Vagina (tissue), 2 donors: ENCODE results near the gene CCT5. TPM values are rescaled to one million over a fixed set of nuclear protein-coding genes. Genes with fewer than 3 reads are reported as not detected.

Experiments
- DNase-seq, 2 donors: peaks; one replicate each; pipeline ENCODE4 v3.0.0-alpha.2; 2017; ENCODE audit errors: extremely low spot score in 2 of 2
- H3K27ac ChIP-seq: fragments of 200-600 bp; sonication (generic); one replicate; pipeline ENCODE4 v1.5.1; 2019
- H3K27me3 ChIP-seq: fragments of 200-600 bp; sonication (generic); one replicate; pipeline ENCODE4 v1.5.1; 2019
- H3K36me3 ChIP-seq, 2 donors: fragments of 200-600 bp; sonication (generic); one replicate each; pipeline ENCODE4 v1.5.1; 2017 to 2019
- H3K4me1 ChIP-seq: fragments of 200-600 bp; sonication (generic); one replicate; pipeline ENCODE4 v1.5.1; 2019
- H3K4me3 ChIP-seq, 2 donors: fragments of 200-600 bp; sonication (generic); 1 replicate in 1 of 2; 2 replicates in 1 of 2; pipeline ENCODE4 v1.5.1; 2016 to 2019
- H3K9me3 ChIP-seq: fragments of 200-600 bp; sonication (generic); one replicate; pipeline ENCODE4 v1.5.1; 2019
- POLR2A ChIP-seq, 2 donors: fragments of 450-650 bp; IDR thresholded peaks; one replicate each; pipeline ENCODE4 v1.6.1; 2017; ENCODE audit warnings: antibody characterized with exemption in 2 of 2, mild to moderate bottlenecking in 2 of 2, moderate library complexity in 2 of 2
- POLR2AphosphoS5 ChIP-seq, 2 donors: sonication (generic); formaldehyde crosslinking; IDR thresholded peaks; one replicate each; pipeline ENCODE4 v1.9.0; 2017; ENCODE audit warnings: antibody characterized with exemption in 2 of 2, mild to moderate bottlenecking in 2 of 2, low read depth in 1 of 2; ENCODE audit not compliant: insufficient read depth in 1 of 2
- intact Hi-C: fragments of 100-400 bp; cut with DNase I; formaldehyde crosslinking; loops from one replicate; pipeline ENCODE4 v1.15.1; 2023
- total RNA-seq: library from RNA; depleted of rRNA; stranded (reverse); fragments of >200 nt; gene quantifications from one replicate; pipeline ENCODE4 v1.2.3, GENCODE V29; 2016
- TF ChIP-seq, protein P1 (sequence below), 3 experiments: fragments of 450-650 bp in 2 of 3; fragments of 200-600 bp in 1 of 3; sonication (generic) in 1 of 3; IDR thresholded peaks; one replicate each; pipeline ENCODE4 v1.5.1; 2017 to 2019; ENCODE audit warnings: antibody characterized with exemption in 3 of 3, mild to moderate bottlenecking in 2 of 3, moderate library complexity in 2 of 3

Gene CCT5
- total RNA-seq, result 83.2 TPM

DNA sequence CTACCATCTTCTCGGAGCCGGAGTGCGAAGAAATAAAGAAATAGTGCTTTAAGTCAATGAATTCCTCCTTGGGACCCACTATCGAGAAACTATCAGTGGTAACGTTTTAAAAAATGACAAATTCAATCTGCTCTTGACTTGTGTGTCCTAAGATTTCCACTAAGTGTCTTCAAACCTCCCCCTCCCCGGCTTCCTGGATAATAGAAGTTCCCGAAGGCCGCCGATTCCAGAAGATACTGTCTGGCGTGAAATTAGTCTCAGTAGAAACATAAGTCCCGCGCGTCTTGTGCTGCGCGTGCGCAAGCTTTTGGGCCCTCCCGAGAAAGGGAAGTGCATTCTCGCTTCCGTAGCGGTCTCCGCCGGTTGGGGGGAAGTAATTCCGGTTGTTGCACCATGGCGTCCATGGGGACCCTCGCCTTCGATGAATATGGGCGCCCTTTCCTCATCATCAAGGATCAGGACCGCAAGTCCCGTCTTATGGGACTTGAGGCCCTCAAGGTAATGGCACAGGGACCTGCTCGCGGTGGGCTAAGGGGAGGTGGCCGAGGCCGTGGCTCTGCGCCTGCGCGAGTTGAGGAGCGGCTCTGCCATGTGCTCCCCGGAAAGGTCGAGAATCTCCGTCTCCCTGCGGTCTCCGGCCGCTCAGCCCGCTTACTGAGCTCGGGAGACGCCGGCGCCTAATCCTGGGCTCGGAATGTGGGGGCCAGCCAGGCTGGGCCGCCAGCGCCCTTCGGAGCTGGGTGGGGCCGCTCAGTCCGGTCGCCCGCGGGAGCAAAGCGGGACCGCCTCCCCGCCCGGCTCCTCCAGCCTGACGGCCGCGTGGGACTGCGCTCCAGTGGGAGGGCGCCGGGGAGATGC lies at the start of gene CCT5:
CCT5 (plus strand) TSS at position 333 of the 858 bp plus-strand sequence; CDS start at position 394, 61 bp downstream.
- TF ChIP-seq POLR2AphosphoS5 (IDR thresholded peaks at IDR 0.05; ENCODE audit: insufficient read depth in 1 of 2, low read depth in 1 of 2), result peak; percentile 87 to 96
- TF ChIP-seq POLR2A (IDR thresholded peaks at IDR 0.05), result peak in 1 of 2 donors; percentile 46
- TF ChIP-seq, protein P1, sequence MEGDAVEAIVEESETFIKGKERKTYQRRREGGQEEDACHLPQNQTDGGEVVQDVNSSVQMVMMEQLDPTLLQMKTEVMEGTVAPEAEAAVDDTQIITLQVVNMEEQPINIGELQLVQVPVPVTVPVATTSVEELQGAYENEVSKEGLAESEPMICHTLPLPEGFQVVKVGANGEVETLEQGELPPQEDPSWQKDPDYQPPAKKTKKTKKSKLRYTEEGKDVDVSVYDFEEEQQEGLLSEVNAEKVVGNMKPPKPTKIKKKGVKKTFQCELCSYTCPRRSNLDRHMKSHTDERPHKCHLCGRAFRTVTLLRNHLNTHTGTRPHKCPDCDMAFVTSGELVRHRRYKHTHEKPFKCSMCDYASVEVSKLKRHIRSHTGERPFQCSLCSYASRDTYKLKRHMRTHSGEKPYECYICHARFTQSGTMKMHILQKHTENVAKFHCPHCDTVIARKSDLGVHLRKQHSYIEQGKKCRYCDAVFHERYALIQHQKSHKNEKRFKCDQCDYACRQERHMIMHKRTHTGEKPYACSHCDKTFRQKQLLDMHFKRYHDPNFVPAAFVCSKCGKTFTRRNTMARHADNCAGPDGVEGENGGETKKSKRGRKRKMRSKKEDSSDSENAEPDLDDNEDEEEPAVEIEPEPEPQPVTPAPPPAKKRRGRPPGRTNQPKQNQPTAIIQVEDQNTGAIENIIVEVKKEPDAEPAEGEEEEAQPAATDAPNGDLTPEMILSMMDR (IDR thresholded peaks at IDR 0.05), result no peak
- Histone ChIP-seq H3K27ac (peak within 1 kb of the TSS; percentile 93), H3K9me3 (no peaks in the 10 kb centered on the region), H3K4me3 (peak within 1 kb of the TSS; percentile 96 to 97), H3K27me3 (no peaks in the 10 kb centered on the region), H3K36me3 (peaks cover 0 to 14% of the 10 kb centered on the region in 2 donors), H3K4me1 (peaks cover 46% of the 10 kb centered on the region)
- DNase-seq, result peak in 1 of 2 donors; percentile 99
- intact Hi-C loops, result no loop called here

DNA sequence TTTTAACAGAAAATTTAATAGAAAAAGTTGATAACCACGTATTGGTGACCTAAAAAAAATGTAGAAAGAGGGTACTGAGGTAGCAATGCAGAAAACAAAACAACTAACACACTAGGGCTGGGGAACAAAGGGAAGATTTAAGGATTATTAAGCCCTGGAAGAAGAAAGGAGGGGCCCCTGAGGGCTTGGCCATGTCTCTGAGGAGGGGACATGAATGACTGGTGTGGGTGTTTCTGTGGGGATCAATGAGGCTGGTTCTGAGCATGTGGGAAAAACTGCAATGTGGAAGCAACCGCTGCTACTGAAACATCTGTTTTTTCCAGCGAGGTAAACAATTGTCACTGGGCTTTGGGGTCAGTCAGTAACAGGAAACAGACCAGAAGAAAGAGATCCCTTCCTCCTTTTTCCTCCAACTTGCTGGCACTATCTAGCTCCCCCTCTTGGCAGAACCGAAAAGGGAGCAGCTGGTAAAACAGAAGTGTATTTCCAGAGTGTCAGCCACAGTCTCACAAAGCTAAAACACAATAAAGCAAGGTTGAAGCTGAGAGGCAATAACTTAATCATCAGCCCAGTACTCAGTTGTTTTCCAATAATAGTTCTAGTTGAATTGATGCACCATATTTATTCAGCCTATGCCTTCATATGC lies 48.7 kb upstream of the CCT5 start:
- Histone ChIP-seq H3K36me3 (no peaks in the 10 kb centered on the region), H3K9me3 (no peaks in the 10 kb centered on the region), H3K4me3 (no peak overlapping the region), H3K27me3 (no peaks in the 10 kb centered on the region), H3K4me1 (no peaks in the 10 kb centered on the region), H3K27ac (no peak overlapping the region)
- intact Hi-C loops, result no loop called here
- TF ChIP-seq POLR2AphosphoS5 (IDR thresholded peaks at IDR 0.05; ENCODE audit: insufficient read depth in 1 of 2, low read depth in 1 of 2), result no peak
- no peak for TF ChIP-seq POLR2A (IDR thresholded peaks at IDR 0.05)
- TF ChIP-seq, protein P1 (IDR thresholded peaks at IDR 0.05), result no peak
- no peak for DNase-seq

DNA sequence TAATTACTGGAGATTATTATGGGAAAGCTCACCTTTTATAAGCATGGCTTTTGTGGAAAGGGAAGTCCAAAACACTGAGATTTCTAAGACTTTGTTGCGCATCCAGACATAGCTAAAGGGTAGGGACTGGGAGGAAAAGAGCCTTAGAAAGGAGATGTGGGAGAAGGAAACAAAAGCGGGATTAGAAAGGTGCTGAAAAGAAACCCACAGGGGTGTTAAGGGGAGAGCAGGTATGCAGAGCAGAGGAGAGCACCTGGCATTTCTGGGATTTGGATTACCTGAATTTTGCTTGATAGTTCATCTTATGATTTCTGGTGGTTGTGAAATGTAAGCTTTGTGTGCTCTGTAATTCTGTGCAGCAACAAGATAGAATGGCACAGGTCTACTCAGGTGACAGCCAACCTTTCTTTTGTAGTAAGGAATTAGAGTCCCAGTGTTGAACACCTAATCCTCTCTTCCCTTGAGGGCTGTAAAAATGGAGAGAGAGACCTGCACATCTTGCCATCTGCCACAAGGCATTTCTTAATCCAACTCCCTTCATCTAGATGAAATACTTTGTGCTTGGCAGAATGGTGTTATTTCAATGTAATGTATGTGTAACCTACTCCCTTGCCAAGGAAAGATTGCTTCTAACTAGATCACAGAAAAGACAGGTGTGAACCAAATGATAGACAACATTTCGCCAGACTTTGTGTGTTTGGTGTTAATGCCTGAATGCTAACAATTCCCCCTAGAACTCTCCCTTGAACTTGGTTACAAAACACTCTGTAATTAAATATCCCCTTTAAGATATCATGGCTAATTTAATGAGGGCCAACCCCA lies 47.8 kb upstream of the CCT5 start:
- Histone ChIP-seq H3K36me3 (no peaks in the 10 kb centered on the region), H3K27ac (no peak overlapping the region), H3K27me3 (no peaks in the 10 kb centered on the region)

DNA sequence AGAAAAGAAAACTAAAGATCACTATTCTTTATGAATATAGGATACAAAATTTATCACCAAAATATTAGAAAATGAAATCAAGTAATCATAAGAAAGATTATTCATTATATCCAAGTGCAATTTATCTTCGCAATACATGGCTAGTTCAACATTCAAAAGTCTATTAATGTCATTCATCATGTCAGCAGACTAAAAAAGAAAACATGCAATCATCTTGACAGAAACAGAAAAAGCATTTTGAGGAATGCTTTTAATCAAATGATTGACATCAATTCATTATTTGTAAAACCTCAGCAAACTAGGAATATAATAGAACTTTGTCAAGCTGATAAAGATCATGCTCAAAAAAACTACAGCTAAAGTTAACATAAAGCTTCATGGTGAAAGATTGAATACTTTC lies 41.1 kb upstream of the CCT5 start:
- Histone ChIP-seq H3K4me3 (no peak overlapping the region), H3K27ac (no peak overlapping the region), H3K4me1 (no peaks in the 10 kb centered on the region), H3K9me3 (no peaks in the 10 kb centered on the region), H3K36me3 (no peaks in the 10 kb centered on the region), H3K27me3 (no peaks in the 10 kb centered on the region)
- intact Hi-C loops, result no loop called here
- TF ChIP-seq POLR2AphosphoS5 (IDR thresholded peaks at IDR 0.05; ENCODE audit: insufficient read depth in 1 of 2, low read depth in 1 of 2), result no peak
- TF ChIP-seq POLR2A (IDR thresholded peaks at IDR 0.05), result no peak
- TF ChIP-seq, protein P1 (IDR thresholded peaks at IDR 0.05), result no peak
- no peak for DNase-seq

More for the DNA sequence above, 47.8 kb upstream of the CCT5 start:
- DNase-seq, result no peak
- Histone ChIP-seq H3K4me1 (no peaks in the 10 kb centered on the region), H3K9me3 (no peaks in the 10 kb centered on the region), H3K4me3 (no peak overlapping the region)
- intact Hi-C loops, result no loop called here
- TF ChIP-seq, protein P1 (IDR thresholded peaks at IDR 0.05), result no peak
- TF ChIP-seq POLR2AphosphoS5 (IDR thresholded peaks at IDR 0.05; ENCODE audit: insufficient read depth in 1 of 2, low read depth in 1 of 2) (no peak), POLR2A (IDR thresholded peaks at IDR 0.05) (no peak)
